T-helper 1 cell treated with Interleukin-12 subunit alpha and Interleukin-12 subunit beta and Interleukin-4 antibody, amounts not matched to agents 30 ng/mL and 1 ng/mL, for 36 hours (primary cell): ENCODE measurements around the gene SLFN14. TPM values are rescaled to one million over a fixed set of nuclear protein-coding genes. Genes with fewer than 3 reads are reported as not detected.
"Not testable (repeated sequence)": the region's sequence is repeated elsewhere in the genome, so short reads cannot be mapped to it uniquely, and the experiment has no call there.

Source experiments
- intact Hi-C: fragments of 100-400 bp; cut with micrococcal nuclease; formaldehyde crosslinking; loops from one replicate; pipeline ENCODE4 v1.15.1; 2024
- total RNA-seq: library from RNA; stranded (reverse); gene quantifications from 2 replicates; pipeline ENCODE4 v1.2.3, GENCODE V29; 2022

SLFN14 gene
- total RNA-seq, 1 donor from 2014 or later, result 0.10 TPM

DNA sequence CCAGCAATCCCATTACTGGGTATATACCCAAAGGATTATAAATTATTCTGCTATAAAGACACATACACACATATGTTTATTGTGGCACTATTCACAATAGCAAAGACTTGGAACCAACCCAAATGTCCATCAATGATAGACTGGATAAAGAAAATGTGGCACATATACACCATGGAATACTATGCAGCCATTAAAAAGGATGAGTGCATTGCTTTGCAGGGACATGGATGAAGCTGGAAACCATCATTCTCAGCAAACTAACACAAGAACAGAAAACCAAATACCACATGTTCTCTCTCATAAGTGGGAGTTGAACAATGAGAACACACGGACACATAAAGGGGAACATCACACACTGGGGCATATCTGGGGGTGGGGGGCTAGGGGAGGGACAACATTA, 31.3 kb downstream of the SLFN14 start:
- intact Hi-C loops, result not testable (repeated sequence)

DNA sequence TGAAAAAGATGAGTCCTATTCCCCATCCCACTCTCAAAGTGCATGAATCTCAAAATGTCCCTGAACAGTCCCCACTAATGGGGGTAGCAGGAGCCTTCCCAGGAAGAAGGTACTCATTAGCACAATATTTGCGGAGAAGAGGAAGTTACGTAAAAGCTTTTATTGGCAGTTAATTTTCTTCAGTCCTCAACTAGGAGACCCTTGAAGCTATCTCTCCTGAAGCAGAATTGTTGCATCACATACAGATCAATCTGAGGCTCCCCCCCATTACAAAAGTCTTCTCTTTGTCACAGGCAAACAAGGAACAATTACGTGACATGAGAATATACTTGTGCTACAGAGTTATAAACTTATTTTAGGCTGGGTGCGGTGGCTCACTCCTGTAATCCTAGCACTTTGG, 37.3 kb downstream of the SLFN14 start:
- intact Hi-C loops, result no loop called here

DNA sequence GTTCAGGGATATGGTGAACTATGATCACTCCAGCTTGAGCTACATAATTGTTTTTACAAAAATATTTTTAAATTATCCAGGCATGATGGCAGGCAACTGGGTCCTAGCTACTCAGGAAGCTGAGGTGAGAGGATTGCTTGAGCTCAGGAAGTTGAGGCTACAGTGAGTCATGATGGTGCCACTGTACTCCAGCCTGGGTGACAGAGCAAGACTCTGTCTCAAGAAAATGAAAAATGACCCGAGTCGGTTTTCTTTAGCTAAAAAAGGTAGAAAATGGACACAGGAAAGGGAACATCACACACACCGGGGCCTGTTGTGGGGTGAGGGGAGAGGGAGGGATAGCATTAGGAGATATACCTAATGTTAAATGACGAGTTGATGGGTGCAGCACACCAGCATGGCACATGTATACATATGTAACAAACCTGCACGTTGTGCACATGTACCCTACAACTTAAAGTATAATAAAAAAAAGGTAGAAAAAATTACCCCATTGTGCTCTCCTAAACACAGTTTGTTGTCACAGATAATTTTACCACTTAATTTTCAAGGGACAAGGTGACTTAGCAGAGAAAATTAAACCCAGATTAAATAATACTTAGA, 38.9 kb downstream of the SLFN14 start:
- intact Hi-C loops, result loop anchor here (1.0 kb wide), 2 partner anchors 12 to 16 kb away; partner anchors contain the start of gene SLFN12L

DNA sequence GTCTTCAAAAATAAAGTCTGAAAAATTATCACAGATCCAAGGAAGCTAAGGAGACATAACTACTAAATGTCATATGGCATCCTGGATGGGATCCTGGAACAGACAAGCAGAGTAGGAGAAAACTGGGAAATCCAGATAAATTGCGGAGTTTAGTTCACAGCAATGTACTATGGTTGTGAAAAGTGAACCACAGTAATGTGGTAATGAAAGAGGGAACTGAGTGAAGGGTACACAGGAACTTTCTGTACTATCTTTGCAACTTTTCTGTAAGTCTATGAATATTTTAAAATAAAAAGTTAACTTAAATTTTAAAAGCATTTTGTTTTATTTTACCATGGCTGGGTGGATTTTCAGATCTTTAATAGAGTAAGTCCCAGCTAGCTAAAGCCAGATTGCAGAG, 39.5 kb downstream of the SLFN14 start:
- intact Hi-C loops, result loop anchor here (1.0 kb wide), 1 partner anchor 16 kb away; the partner anchor contains the start of gene SLFN12L

DNA sequence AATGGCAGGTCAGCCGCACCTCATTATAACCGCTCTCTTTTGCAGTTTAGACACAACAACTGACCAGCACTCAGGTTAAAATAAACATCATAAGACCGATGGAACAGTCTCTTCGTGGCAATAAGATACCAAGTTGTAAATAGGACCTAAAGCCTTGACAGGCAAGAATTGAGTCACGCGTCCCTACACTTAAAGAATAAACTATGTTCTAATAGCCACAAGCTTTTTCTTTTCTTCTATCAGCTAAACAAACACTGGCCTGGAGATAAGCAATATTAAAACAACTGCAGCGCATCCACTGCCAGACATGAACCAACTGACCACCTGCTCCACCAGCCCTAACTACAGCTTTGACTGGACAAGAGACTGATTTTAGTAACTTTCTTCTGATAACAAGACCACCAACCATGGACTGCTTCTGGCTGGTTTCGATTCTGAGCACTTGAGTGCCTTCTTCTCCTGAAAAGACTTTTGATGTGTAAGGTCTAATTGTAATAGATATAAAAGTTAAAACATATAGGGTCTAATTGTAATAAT, 40.6 kb downstream of the SLFN14 start:
- intact Hi-C loops, result no loop called here

DNA sequence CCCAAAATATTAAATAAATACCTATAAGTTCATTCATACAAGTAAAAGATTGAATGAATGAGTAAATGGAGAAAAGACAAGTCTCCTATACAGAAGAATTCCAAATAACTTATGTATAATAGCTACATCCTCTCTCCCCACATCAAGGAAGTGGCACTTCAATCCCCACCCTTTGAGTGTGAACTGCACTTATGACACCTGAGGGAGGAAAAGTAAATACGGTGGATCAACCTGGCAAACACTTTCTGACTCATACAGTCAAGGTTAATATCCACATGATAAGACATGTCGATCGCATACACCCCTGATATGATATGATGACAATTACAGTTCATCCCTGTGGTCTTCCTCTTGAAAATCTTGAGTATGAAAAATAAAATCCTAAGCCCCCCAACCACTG, 41.2 kb downstream of the SLFN14 start:
- intact Hi-C loops, result no loop called here

DNA sequence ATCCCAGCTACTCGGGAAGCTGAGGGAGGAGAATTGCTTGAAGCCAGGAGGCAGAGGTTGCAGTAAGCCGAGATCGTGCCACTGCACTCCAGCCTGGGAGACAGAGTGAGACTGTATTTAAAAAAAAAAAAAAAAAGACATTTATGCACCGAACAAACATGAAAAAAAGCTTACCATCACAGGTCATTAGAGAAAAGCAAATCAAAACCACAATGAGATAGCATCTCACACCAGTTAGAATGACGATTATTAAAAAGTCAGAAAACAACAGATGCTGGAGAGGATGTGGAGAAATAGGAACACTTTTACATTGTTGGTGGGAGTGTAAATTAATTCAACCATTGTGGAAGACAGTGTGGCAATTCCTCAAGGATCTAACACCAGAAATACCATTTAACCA, 42.2 kb downstream of the SLFN14 start:
- intact Hi-C loops, result not testable (repeated sequence)

DNA sequence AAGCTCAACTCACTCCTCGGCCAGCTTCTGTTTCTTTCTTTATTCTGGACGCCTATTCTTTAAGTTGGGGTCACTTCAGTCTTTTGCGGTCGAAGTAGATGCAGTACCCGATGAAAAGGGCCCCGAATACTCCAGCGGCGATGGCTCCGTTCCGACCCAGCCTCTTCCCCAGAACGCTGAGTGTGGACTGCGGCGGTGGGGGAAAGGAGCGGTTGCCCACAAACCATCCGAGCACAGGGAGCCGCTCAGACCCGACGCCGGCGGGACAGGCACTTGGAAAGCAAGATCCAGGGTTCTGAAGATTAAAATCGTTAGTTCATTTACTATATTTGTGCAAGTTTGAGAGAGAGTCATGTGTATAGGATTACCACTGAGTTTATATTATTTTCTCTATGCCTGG, 45.6 kb downstream of the SLFN14 start:
- intact Hi-C loops, result no loop called here

DNA sequence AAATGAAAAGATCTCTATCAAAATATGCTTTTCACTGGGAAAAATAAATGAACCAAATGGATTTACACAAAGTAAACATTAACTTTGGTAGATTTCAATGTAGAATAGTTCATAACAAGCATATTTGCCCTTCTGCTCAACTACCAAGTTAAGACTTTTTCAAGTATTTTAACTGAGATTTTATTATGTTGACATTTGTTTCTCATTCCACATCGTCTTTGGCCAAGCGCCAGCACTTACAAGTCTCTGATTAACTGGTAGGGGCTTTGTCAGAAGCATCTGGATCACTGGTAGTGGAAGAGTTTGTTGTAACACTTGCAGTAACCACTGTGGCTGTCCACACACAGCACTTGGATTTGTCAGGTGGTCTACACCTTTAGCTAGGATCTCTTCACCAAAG, 46.1 kb downstream of the SLFN14 start:
- intact Hi-C loops, result no loop called here

Other genes with a start within 250 kb of the SLFN14 start
- 74.5 and 82.9 TPM in 2 replicates for gene SLFN11, start 187.2 kb downstream of the SLFN14 start, total RNA-seq
- 17.3 and 19.4 TPM in 2 replicates for gene SLFN12, start 128.3 kb downstream of the SLFN14 start, total RNA-seq
- 51.4 and 53.8 TPM in 2 replicates for gene SLFN13, start 112.1 kb downstream of the SLFN14 start, total RNA-seq
- gene SLFN12L, start 23.1 kb downstream of the SLFN14 start, total RNA-seq, result 104 and 109 TPM in 2 replicates
- 4.4 and 4.7 TPM in 2 replicates for gene PEX12, start 17.8 kb upstream of the SLFN14 start, total RNA-seq
- 217 and 229 TPM in 2 replicates for gene AP2B1, start 26.5 kb upstream of the SLFN14 start, total RNA-seq
- 0.29 and 1.3 TPM in 2 replicates for gene RASL10B, start 170.8 kb upstream of the SLFN14 start, total RNA-seq
- not detected in 2 replicates for gene GAS2L2, start 192.4 kb upstream of the SLFN14 start, total RNA-seq
- gene C17orf50, start 200.1 kb upstream of the SLFN14 start, total RNA-seq, result not detected in 2 replicates
- gene MMP28, start 234.8 kb upstream of the SLFN14 start, total RNA-seq, result not detected in 2 replicates
- gene TAF15, start 248.7 kb upstream of the SLFN14 start, total RNA-seq, result 275 and 280 TPM in 2 replicates